NOMO-1 treated with dmso at 0.1 percent for 144 hours (cell line): ENCODE measurements around the gene ASNSD1.

ENCODE experiments used
- DNase-seq: peaks from one replicate; lab custom pipeline; 2025; ENCODE audit not compliant: unreplicated experiment; lab: John Stamatoyannopoulos, UW

The ASNSD1 gene

DNA sequence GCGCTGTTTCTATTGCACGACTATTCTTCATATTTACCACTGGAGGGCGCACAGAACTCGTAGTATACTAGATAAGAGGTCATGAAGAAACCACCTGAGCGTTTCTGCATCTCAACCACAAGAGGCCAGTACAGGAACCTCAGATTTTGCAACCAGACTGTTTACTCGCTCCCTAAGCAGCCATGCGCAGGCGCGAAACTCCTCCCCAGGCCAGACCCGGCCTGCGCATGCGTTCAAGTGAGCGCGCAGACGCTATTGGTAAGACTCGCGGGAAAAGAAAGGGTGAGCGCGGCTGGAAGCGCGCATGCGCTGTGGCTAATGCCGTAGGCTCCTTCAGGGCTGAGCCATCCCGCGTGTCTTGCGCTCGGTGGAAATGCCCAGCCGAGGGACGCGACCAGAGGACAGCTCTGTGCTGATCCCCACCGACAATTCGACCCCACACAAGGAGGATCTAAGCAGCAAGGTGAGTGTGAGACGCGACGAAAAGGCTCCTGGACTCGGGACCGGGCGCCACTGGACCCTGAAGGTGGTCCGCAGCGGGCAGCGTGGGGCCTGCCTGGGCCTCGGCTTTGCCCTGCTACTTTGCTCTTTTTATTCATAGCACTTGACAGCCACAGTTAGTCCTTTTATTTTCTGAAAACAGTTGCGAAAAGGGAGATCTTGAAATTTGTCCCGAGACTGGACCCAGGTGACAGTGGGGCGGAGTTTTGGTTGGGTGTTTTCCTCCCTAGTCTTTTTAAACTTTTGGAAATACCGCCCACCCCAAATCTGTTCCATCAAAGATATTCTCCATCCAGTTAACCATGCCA is at the start of gene ASNSD1:
Gene ASNSD1 (plus strand): TSS at position 312 of the 809 bp plus-strand sequence. CDS start 4,674 bp downstream, outside the sequence.
- peak; percentile 99 for DNase-seq

DNA sequence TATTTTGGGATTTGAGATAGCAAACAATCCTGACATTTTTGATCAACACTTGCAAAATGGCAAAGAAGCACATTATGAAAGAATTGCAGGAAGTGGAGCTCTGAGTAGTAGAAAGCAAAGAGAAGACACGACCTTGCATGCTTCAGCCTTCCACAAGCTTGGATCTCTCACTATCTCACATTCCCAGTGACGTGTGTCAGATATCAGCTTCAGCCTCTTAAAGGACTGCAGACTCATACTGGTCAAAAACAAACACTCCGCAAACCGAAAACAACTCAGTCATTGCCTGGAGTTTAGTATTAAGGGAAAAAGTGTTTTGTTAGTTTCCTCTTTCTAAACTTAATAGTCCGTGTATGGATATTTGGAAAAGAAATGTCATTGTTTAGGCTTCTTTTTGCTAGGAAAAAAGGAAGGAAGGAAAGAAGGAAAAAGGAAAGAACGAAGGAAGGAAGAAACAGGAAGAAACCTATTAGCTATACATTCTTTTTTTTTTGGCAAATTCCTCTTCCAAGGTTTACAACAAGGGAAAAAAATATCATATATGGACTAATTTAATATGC is 48.1 kb upstream of the ASNSD1 start:
- DNase-seq, result no peak

DNA sequence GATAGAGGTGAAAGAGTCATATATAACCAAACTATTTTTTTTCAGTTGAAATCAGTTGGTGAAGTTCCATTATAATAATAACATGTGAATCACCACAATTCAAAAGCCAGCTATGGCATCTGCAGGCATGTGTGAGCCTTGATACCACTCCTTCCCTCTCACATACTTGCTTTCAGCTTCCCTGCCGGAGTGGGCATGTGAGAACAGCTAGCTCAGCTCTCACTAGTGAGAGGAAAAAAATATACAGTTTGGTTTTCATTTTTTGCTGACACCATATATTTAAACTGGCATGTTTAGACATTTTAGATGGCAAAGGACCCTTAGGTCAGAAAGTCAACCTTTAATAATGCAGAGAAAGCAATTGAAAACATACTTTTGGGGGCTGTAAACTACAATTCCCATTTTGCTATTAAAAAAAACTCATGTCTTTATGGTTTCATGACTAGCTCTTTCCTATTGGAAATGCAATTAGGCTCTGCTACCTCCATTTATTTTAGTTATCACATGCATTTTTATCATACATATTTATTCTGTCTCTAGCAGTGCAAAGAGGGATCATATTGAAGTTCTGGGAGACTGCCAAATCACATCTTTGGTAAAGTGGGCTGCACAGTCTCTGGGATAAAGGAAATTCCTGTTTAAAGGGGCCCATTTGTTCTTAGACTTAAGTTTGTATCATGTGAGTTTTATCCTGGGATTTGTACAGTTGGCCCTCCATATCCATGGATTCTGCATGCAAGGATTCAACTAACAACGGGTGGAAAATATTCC is 47.4 kb upstream of the ASNSD1 start:
- no peak for DNase-seq

GRCh38 chr2:189614585-189614984 is 46.7 kb upstream of the ASNSD1 start:
- no peak for DNase-seq

DNA sequence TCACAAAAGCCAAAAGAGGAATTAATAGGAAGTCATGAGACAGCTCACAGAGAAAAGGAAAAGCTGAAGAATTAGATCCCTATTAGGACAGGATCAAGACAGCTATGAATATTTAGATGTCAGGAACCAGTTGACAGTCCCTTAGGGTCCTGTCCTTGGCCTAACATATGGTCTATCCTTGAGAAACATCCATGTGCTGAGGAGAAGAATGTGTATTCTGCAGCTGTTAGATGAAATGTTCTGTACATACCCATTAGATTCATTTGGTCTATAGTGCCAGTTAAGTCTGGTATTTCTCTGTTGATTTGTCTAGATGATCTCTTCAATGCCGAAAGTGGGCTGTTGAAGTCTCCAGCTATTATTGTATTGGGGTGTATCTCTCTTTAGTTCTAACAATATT is 43.1 kb upstream of the ASNSD1 start:
- no peak for DNase-seq

- no peak for DNase-seq
Observed at GRCh38 chr2:189621781-189622180, 39.5 kb upstream of the ASNSD1 start.

DNA sequence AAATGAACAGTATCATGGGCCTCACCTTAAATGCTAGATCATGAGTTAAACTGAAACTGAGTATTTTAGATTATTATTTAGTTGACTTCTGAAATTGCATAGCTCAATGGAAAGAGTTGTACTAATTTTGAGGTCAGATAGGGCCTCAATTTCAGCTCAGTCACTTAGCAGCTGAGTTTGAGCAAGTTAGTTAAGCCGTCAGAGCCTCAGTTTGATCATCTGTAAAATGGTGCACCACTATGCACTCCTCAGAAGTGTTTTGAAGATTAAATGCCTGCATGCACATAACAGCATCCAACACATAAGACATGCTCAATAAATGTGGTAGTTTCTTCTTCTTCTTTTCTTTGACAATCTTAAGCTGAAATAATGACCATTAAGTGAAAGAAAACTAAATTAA is 38.2 kb upstream of the ASNSD1 start:
- no peak for DNase-seq

GRCh38 chr2:189624648-189625355 is 36.5 kb upstream of the ASNSD1 start:
- DNase-seq, result no peak

- DNase-seq, result no peak
Observed at GRCh38 chr2:189625636-189626035, 35.6 kb upstream of the ASNSD1 start.

DNA sequence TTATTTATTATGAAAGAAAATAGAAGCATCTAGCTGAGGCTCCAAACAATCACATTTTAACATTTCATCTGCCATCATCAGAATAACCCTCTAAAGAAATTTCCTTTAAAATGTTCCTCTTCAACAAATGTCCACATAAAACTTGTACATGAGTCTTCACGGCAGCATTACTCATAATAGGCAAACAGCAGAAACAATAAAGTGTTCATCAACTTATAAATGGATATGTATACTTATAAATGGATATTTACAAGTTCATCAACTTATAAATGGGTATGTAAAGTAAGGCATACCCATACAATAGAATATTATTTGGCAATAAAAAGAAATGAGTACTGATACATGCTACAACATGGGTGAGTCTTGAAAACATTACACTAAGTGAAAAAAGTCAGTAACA is 33.5 kb upstream of the ASNSD1 start:
- DNase-seq, result no peak

GRCh38 chr2:189628817-189629530 is 32.3 kb upstream of the ASNSD1 start:
- no peak for DNase-seq

- no peak for DNase-seq
Observed at GRCh38 chr2:189629531-189630453, 31.5 kb upstream of the ASNSD1 start.

DNA sequence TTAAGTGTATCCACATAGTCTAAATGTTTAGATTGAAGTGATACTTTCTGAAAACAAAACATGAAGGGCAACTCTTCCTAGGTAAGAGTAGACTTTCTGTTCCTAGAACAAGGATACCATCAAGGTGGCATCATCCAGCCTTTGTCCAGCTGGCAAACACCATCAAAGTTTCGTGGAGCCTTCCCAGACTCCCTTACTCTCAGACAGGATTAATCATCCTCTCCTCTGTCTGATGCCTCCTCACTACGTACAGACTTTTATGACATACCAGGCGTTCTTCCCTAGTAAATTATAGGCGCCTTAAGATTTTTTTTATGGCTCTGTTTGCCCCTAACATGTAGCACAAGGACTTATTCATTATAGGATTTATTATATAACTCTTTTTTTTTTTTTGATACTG is 29.4 kb upstream of the ASNSD1 start:
- no peak for DNase-seq

GRCh38 chr2:189633392-189633811 is 27.9 kb upstream of the ASNSD1 start:
- no peak for DNase-seq

- DNase-seq, result no peak
Observed at GRCh38 chr2:189635353-189635752, 25.9 kb upstream of the ASNSD1 start.

- DNase-seq, result no peak
Observed at GRCh38 chr2:189638301-189639006, 22.8 kb upstream of the ASNSD1 start.

GRCh38 chr2:189639007-189639609 is 22.2 kb upstream of the ASNSD1 start:
- DNase-seq, result no peak

DNA sequence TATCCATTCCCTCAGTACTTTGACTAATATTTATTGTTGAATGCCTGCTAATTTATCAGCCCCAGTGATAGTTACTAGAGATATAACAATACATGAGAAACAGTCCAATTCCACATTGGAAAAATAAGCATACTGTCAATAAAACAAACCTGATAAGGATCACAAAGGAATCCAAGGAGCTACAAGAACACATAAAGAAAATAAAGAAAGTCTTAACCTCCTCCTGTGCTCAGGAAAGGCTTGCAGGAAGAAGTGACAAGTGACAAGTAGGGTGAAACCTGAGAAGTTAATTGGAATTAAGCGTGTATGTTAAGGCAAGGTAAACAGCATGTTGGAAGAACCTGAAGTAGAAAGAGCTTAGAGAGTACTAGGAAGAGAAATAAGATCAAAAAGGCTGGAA is 20.3 kb upstream of the ASNSD1 start:
- no peak for DNase-seq

- DNase-seq, result no peak
Observed at GRCh38 chr2:189641590-189641989, 19.7 kb upstream of the ASNSD1 start.
